ENCODE measurements around the gene GMEB2.
A peak's percentile ranks its signal among the peaks of the same experiment; 100 is the strongest.

The GMEB2 gene

DNA sequence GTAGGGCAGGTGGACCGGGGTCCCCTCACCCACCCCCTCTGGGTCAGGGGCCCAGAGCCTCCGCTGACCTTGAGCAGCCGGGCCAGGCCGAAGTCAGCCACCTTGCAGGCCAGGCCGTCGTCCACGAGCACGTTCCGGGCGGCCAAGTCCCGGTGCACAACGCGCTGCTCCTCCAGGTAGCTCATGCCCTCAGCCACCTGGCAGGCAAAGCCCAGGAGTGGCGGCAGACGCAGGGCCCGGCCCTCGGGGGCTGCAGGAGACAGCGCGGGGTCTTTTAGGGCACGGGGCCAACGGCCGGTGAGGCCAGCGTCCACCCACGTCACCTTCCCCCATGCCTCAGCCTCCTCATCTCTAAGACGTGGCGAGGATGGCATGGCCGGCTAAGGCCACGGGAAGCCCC is 85.5 kb downstream of the GMEB2 start:
- H3K4me1 ChIP-seq (ENCODE audit: control insufficient read depth, insufficient read depth, low read length) = peaks cover 10% of the 10 kb centered on the region
- no peaks in the 10 kb centered on the region for H3K36me3 ChIP-seq (ENCODE audit: control insufficient read depth, insufficient read depth, low read length, severe bottlenecking)
- H3K27me3 ChIP-seq (replicated peaks; ENCODE audit: control insufficient read depth, insufficient read depth, low read length) = peaks cover 23% of the 10 kb centered on the region
- DNase-seq (ENCODE audit: low read depth) = no peak
- no peak overlapping the region for H3K9ac ChIP-seq (ENCODE audit: low read length)
- no peak overlapping the region for H3K4me3 ChIP-seq (ENCODE audit: low read length)
- no peaks in the 10 kb centered on the region for H3K9me3 ChIP-seq (ENCODE audit: control insufficient read depth, low read length)

DNA sequence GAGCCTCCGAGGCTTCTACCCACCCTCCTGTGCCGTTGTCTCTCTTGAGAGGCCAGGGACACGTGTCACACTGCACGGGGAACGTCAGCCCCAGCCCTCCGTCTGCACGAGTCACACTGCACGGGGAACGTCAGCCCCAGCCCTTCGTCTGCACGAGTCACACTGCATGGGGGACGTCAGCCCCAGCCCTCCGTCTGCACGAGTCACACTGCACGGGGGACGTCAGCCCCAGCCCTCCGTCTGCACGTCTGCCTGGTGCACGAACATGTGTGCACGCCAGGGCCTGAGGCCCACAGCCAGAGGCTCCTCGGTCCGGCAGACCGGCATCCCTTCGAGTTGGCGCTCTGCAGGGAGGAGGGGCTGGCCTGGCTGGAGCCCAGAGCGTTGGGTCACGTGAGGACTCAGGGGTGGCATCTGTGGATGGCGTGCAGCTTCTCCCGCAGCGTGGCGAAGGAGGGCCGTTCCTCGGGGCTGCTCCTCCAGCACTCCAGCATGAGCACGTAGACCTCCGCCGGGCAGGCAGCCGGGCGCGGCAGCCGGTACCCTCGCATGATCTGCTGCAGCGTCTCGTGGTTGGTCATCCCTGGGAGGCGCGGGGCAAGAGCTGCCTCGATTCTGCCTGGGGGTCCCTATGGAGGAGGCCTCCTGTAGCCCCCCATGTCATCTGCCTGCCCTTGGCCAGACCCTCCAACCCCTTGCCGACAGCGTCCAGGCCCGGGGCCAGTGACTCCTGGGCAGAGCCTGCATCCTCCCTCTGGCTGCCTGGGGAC is 86.3 kb downstream of the GMEB2 start:
- Histone ChIP-seq H3K9ac (ENCODE audit: low read length) (no peak overlapping the region), H3K4me1 (ENCODE audit: control insufficient read depth, insufficient read depth, low read length) (peaks cover 13% of the 10 kb centered on the region), H3K27me3 (replicated peaks; ENCODE audit: control insufficient read depth, insufficient read depth, low read length) (peaks cover 20% of the 10 kb centered on the region), H3K9me3 (ENCODE audit: control insufficient read depth, low read length) (no peaks in the 10 kb centered on the region), H3K36me3 (ENCODE audit: control insufficient read depth, insufficient read depth, low read length, severe bottlenecking) (no peaks in the 10 kb centered on the region), H3K4me3 (ENCODE audit: low read length) (no peak overlapping the region)
- DNase-seq (ENCODE audit: low read depth) = peak; percentile 19

DNA sequence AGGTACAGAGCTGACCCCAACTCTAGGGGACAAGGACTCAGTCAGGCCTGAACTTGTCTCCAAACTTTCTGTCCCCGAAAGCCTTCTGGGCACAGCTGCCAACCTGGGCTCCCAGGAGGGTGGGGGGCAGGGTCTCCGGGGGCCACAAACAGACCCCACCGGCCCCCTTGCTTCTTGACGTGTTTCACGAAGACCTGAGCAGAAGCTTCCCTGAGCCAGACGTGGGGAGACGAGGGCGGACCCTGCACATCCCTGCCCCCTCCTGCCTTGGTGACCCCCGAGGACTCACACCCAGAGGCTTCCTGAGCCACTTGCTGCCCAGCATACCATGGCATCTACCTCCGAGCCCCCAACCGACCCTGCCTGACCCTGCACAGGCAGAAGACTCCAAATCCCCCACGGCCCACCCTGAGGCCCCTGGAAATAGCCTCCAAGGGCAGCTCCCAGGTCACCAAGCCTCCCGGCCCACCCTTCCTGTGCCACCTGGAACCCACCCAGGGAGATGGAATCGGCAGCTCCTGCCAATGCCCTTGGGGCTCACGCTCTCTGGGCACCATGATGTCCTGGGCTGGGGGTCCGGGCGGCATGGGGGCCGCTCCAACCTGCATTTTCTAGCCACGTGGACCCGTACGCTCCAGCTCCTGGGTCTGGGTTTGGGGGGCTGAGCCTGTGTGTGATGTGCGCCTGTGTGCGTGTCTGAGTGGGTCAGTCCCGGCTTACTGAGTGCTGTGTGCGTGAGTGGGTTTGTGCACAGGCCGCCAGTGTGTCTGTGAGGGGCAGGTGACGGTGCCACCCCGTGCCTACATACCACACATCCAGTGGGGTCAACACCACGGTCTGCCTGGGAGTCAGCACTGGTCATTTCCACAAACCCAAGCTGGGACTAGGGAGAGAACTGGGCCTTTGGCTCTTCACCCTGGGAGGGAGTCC is 87.2 kb downstream of the GMEB2 start:
- Histone ChIP-seq H3K9ac (ENCODE audit: low read length) (no peak overlapping the region), H3K4me3 (ENCODE audit: low read length) (no peak overlapping the region), H3K36me3 (ENCODE audit: control insufficient read depth, insufficient read depth, low read length, severe bottlenecking) (no peaks in the 10 kb centered on the region), H3K27me3 (replicated peaks; ENCODE audit: control insufficient read depth, insufficient read depth, low read length) (peaks cover 19% of the 10 kb centered on the region), H3K4me1 (ENCODE audit: control insufficient read depth, insufficient read depth, low read length) (peaks cover 13% of the 10 kb centered on the region), H3K9me3 (ENCODE audit: control insufficient read depth, low read length) (no peaks in the 10 kb centered on the region)
- DNase-seq (ENCODE audit: low read depth) = no peak

DNA sequence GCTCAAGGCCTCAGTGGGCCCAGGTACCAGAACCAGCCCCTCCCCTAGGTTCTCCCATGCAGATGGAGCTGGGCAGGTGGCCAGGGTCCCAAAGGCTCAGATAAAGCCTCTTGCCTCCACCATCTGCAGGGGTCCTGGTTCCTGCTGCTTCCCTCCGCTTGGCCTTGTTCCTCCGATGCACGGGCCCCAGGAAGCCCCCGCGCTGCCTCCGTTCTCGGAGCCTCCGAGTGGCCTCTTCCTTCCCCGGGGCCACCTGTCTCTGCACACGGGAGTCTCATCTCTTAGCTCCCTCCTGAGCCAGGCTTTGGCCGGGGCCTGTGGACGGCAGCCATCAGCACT is 87.8 kb downstream of the GMEB2 start:
- Histone ChIP-seq H3K36me3 (ENCODE audit: control insufficient read depth, insufficient read depth, low read length, severe bottlenecking) (no peaks in the 10 kb centered on the region), H3K9ac (ENCODE audit: low read length) (no peak overlapping the region), H3K4me3 (ENCODE audit: low read length) (no peak overlapping the region), H3K4me1 (ENCODE audit: control insufficient read depth, insufficient read depth, low read length) (peaks cover 13% of the 10 kb centered on the region), H3K9me3 (ENCODE audit: control insufficient read depth, low read length) (no peaks in the 10 kb centered on the region), H3K27me3 (replicated peaks; ENCODE audit: control insufficient read depth, insufficient read depth, low read length) (peaks cover 19% of the 10 kb centered on the region)
- DNase-seq (ENCODE audit: low read depth) = no peak

DNA sequence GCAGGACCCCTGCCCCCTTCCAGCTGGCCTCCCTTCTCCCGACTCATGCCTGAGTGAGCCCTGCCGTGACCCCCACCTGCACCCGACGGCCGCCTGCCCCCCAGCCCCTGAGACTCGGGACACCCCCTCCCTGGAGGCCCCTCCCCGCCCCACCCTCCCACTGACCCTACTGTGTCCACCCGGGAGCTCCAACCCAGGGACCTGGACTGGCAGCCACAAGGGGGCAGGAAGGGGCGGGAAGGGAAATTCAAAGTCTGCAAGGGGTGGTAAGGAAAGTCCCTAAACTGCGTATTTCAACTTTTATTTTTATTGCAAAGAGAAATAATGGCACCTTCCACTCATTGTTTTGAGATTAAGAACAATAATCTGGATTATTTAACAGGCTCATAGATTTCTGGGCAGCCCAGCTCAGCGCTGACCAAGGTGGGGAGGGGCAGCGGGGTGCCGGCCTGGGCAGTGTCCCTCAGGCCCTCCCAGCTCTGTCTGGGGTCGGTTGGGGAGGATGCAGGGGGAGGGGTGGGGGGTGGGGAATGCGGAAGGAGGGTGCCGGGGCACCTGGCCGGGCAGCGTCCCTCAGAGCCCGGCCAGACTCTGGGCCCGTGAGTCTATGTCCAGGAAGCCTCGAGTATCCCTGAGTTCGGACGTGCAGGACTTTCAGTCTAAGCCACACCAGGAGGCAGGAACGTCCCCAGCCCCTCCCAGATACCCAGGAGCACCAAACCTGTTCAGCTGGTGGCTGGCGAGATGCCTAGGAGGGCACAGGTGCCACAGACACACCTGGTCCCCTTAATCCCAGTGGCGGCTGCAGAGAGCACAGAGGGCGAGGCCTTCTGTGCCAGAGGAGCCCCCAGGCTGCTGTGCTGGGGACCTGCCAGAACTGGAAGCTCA is 88.5 kb downstream of the GMEB2 start:
- H3K4me3 ChIP-seq (ENCODE audit: low read length) = no peak overlapping the region
- no peaks in the 10 kb centered on the region for H3K9me3 ChIP-seq (ENCODE audit: control insufficient read depth, low read length)
- no peaks in the 10 kb centered on the region for H3K36me3 ChIP-seq (ENCODE audit: control insufficient read depth, insufficient read depth, low read length, severe bottlenecking)
- H3K4me1 ChIP-seq (ENCODE audit: control insufficient read depth, insufficient read depth, low read length) = peaks cover 13% of the 10 kb centered on the region
- peak overlapping the region; percentile 44 for H3K9ac ChIP-seq (ENCODE audit: low read length)
- peaks cover 19% of the 10 kb centered on the region for H3K27me3 ChIP-seq (replicated peaks; ENCODE audit: control insufficient read depth, insufficient read depth, low read length)
- DNase-seq (ENCODE audit: low read depth) = peak; percentile 49

All from adipocyte (in vitro differentiated cells).